ENCODE measurements around the gene CCNA2.

CCNA2 gene

GRCh38 chr4:121790976-121791375, 32.7 kb downstream of the CCNA2 start:
- no peak for DNase-seq (ENCODE audit: low read depth)
- H3K4me3 ChIP-seq (ENCODE audit: low read depth, low read length) = no peak overlapping the region

GRCh38 chr4:121789960-121790829, 33.5 kb downstream of the CCNA2 start:
- TF ChIP-seq CTCF (IDR thresholded peaks at IDR 0.05; ENCODE audit: low read depth, low read length, missing control alignments) = no peak
- no peak for DNase-seq (ENCODE audit: low read depth)

More at GRCh38 chr4:121790976-121791375, 32.7 kb downstream of the CCNA2 start:
- TF ChIP-seq CTCF (IDR thresholded peaks at IDR 0.05; ENCODE audit: low read depth, low read length, missing control alignments) = no peak

DNA sequence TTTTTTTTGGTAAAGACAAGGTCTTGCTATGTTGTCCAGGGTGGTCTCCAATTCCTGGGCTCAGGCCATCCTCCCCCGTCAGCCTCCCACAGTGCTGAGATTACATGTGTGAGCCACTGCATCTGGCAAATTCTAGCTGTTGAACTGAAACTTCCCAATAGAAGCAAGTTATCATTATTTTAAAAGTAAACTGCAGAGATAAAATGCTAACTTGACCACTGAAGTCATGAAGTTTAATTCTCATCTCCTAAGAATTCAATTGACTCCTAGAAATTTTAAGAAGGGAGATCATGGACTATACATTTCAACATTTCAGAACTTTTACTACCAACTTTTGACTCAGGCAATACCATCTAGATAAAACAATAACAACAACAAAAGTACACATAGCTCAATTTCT, 34.2 kb downstream of the CCNA2 start:
- DNase-seq (ENCODE audit: low read depth) = no peak
- H3K4me3 ChIP-seq (ENCODE audit: low read depth, low read length) = no peak overlapping the region
- no peak for TF ChIP-seq CTCF (IDR thresholded peaks at IDR 0.05; ENCODE audit: low read depth, low read length, missing control alignments)

More at GRCh38 chr4:121789960-121790829, 33.5 kb downstream of the CCNA2 start:
- no peak overlapping the region for H3K4me3 ChIP-seq (ENCODE audit: low read depth, low read length)

- TF ChIP-seq CTCF (IDR thresholded peaks at IDR 0.05; ENCODE audit: low read depth, low read length, missing control alignments) = no peak
- no peak for DNase-seq (ENCODE audit: low read depth)
- no peak overlapping the region for H3K4me3 ChIP-seq (ENCODE audit: low read depth, low read length)
Measured at GRCh38 chr4:121788896-121789295, 34.8 kb downstream of the CCNA2 start.

DNA sequence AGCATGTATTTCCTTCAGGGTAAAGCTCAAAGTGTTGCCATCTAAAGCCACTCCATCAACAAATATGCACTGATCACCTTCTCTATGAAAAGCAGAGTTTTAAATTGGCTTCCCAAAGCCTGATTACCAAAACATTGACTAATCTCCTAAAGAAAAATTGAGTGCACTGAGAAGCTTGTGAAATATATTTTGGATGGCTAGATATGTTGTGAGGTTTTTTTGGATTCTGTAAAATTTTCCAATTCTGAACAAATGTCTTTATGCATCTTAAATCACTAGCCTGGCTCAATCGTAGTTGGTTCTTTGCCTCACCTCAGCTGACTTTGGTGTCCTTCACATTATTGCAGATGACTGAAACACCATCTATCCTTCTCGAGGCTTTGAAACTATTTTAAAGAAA, 37.5 kb downstream of the CCNA2 start:
- no peak for TF ChIP-seq CTCF (IDR thresholded peaks at IDR 0.05; ENCODE audit: low read depth, low read length, missing control alignments)
- no peak overlapping the region for H3K4me3 ChIP-seq (ENCODE audit: low read depth, low read length)
- DNase-seq (ENCODE audit: low read depth) = no peak

DNA sequence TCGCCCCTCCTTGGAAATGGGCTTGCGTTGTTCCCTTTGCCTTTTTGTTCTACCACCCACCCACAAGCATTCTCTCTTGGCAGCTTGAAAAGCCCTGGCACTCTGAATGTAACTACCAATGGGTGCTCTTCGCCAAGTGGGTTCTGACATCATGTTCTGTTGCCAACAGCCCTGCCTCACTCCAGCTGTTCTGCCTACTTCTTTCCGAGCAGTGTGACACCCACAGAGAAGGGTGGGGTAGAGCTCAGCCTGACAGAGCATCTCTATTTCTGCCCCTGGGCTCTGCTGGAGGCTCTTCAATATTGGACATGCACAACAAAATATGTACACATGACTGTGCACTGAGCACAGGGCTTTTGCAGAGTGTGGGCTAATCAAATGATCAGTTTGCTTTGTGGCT, 38.2 kb downstream of the CCNA2 start:
- H3K4me3 ChIP-seq (ENCODE audit: low read depth, low read length) = no peak overlapping the region
- DNase-seq (ENCODE audit: low read depth) = no peak
- no peak for TF ChIP-seq CTCF (IDR thresholded peaks at IDR 0.05; ENCODE audit: low read depth, low read length, missing control alignments)

GRCh38 chr4:121784975-121785374, 38.7 kb downstream of the CCNA2 start:
- no peak for TF ChIP-seq CTCF (IDR thresholded peaks at IDR 0.05; ENCODE audit: low read depth, low read length, missing control alignments)
- no peak overlapping the region for H3K4me3 ChIP-seq (ENCODE audit: low read depth, low read length)
- no peak for DNase-seq (ENCODE audit: low read depth)

Measured in GM12864 (cell line).